Measurements from ENCODE around the gene P2RY8. TPM values are rescaled to one million over a fixed set of nuclear protein-coding genes. Genes with fewer than 3 reads are reported as not detected.
A peak's percentile ranks its signal among the peaks of the same experiment; 100 is the strongest.

P2RY8 gene
- total and polyA plus RNA-seq, 10 of the 15 experiments (the other 5 are each of a cell fraction or from before 2014, with no cell fraction given) = 2.0 to 64.4 (median 36.5) TPM

GRCh38 chrX:1537031-1537715 lies at the start of gene P2RY8 (continued):
- TF ChIP-seq CREM (IDR thresholded peaks at IDR 0.05; ENCODE audit: low read depth) = peak; percentile 45; the same call in 1 of the 2 replicates
- 0 out of 2 replicates have a peak, but pooled peaks have one; percentile 14 for TF ChIP-seq RELB (IDR thresholded peaks at IDR 0.05; ENCODE audit: low read depth)
- TF ChIP-seq RAD51 (IDR thresholded peaks at IDR 0.05) = 0 out of 2 replicates have a peak, but pooled peaks have one; percentile 19
- no peak for TF ChIP-seq IRF4 (IDR thresholded peaks at IDR 0.05; ENCODE audit: low read depth, low read length)
- TF ChIP-seq NR2F1 (conservative IDR thresholded peaks at IDR 0.05) = no peak
- no peak for TF ChIP-seq RBBP5 (conservative IDR thresholded peaks at IDR 0.05)
- no peak for TF ChIP-seq PML (IDR thresholded peaks at IDR 0.05; ENCODE audit: low read length)
- TF ChIP-seq HDAC6 (IDR thresholded peaks at IDR 0.05; ENCODE audit: unreplicated experiment) = peak; percentile 12
- TF ChIP-seq KAT2A (conservative IDR thresholded peaks at IDR 0.05; ENCODE audit: control insufficient read depth, low read depth, low read length) = no peak
- TF ChIP-seq FOXK2 (IDR thresholded peaks at IDR 0.05) = no peak
- TF ChIP-seq HDAC2 (IDR thresholded peaks at IDR 0.05) = no peak
- no peak for TF ChIP-seq IKZF2 (IDR thresholded peaks at IDR 0.05)
- TF ChIP-seq SMAD5 (IDR thresholded peaks at IDR 0.05; ENCODE audit: low read depth) = 0 out of 2 replicates have a peak, but pooled peaks have one; percentile 65
- peak; percentile 89 for TF ChIP-seq POLR2AphosphoS5 (IDR thresholded peaks at IDR 0.05; ENCODE audit: low read length)
- TF ChIP-seq ZNF592 (IDR thresholded peaks at IDR 0.05) = no peak
- TF ChIP-seq ATF2 (IDR thresholded peaks at IDR 0.05; ENCODE audit: low read length) = no peak
- TF ChIP-seq, protein P1, sequence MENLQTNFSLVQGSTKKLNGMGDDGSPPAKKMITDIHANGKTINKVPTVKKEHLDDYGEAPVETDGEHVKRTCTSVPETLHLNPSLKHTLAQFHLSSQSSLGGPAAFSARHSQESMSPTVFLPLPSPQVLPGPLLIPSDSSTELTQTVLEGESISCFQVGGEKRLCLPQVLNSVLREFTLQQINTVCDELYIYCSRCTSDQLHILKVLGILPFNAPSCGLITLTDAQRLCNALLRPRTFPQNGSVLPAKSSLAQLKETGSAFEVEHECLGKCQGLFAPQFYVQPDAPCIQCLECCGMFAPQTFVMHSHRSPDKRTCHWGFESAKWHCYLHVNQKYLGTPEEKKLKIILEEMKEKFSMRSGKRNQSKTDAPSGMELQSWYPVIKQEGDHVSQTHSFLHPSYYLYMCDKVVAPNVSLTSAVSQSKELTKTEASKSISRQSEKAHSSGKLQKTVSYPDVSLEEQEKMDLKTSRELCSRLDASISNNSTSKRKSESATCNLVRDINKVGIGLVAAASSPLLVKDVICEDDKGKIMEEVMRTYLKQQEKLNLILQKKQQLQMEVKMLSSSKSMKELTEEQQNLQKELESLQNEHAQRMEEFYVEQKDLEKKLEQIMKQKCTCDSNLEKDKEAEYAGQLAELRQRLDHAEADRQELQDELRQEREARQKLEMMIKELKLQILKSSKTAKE (IDR thresholded peaks at IDR 0.05; ENCODE audit: low read depth, poor library complexity, severe bottlenecking) = peak; percentile 55
- peak; percentile 3; the same call in 1 of the 2 replicates for TF ChIP-seq IKZF1 (conservative IDR thresholded peaks at IDR 0.05)
- no peak for TF ChIP-seq ZNF384 (IDR thresholded peaks at IDR 0.05; ENCODE audit: borderline replicate concordance, low read depth, low read length)
- no peak for TF ChIP-seq YY1 (IDR thresholded peaks at IDR 0.05; ENCODE audit: low read depth, low read length)
- TF ChIP-seq RUNX3 (IDR thresholded peaks at IDR 0.05; ENCODE audit: low read length) = no peak
- no peak for TF ChIP-seq ESRRA (IDR thresholded peaks at IDR 0.05; ENCODE audit: low read length)
